Sigmoid colon (tissue), 4 donors: ENCODE data around the gene FUT8.

Experiments
- CTCF ChIP-seq, 4 experiments: fragments of 450-650 bp in 3 of 4; fragments of 200-600 bp in 1 of 4; IDR thresholded peaks; one replicate each; pipeline ENCODE4 v1.5.1; 2016 to 2019; ENCODE audit warnings: antibody characterized with exemption in 4 of 4, mild to moderate bottlenecking in 3 of 4, moderate library complexity in 2 of 4
- EP300 ChIP-seq, 4 donors: sonication (generic); formaldehyde crosslinking; IDR thresholded peaks; one replicate each; pipeline ENCODE4 v1.6.1; 2017; ENCODE audit warnings: antibody characterized with exemption in 4 of 4
- POLR2A ChIP-seq, 2 donors: fragments of 450-650 bp; IDR thresholded peaks; one replicate each; pipeline ENCODE4 v1.6.1; 2016; ENCODE audit warnings: antibody characterized with exemption in 2 of 2, mild to moderate bottlenecking in 2 of 2, moderate library complexity in 2 of 2
- POLR2AphosphoS5 ChIP-seq, 4 donors: sonication (generic); formaldehyde crosslinking; IDR thresholded peaks; one replicate each; pipeline ENCODE4 v1.6.1; 2017; ENCODE audit warnings: antibody characterized with exemption in 4 of 4

- TF ChIP-seq POLR2A (IDR thresholded peaks at IDR 0.05) (no peak), CTCF (IDR thresholded peaks at IDR 0.05) (no peak), POLR2AphosphoS5 (IDR thresholded peaks at IDR 0.05) (no peak), EP300 (IDR thresholded peaks at IDR 0.05) (no peak)
Observed at GRCh38 chr14:65470404-65470880, 57.9 kb downstream of the FUT8 start.
